ENCODE measurements around the gene RPS28. TPM values are rescaled to one million over a fixed set of nuclear protein-coding genes. Genes with fewer than 3 reads are reported as not detected.
"Not testable (repeated sequence)": the region's sequence is repeated elsewhere in the genome, so short reads cannot be mapped to it uniquely, and the experiment has no call there.

RPS28 gene
- total and polyA plus RNA-seq, 2 donors = 1,209 to 1,415 TPM

DNA sequence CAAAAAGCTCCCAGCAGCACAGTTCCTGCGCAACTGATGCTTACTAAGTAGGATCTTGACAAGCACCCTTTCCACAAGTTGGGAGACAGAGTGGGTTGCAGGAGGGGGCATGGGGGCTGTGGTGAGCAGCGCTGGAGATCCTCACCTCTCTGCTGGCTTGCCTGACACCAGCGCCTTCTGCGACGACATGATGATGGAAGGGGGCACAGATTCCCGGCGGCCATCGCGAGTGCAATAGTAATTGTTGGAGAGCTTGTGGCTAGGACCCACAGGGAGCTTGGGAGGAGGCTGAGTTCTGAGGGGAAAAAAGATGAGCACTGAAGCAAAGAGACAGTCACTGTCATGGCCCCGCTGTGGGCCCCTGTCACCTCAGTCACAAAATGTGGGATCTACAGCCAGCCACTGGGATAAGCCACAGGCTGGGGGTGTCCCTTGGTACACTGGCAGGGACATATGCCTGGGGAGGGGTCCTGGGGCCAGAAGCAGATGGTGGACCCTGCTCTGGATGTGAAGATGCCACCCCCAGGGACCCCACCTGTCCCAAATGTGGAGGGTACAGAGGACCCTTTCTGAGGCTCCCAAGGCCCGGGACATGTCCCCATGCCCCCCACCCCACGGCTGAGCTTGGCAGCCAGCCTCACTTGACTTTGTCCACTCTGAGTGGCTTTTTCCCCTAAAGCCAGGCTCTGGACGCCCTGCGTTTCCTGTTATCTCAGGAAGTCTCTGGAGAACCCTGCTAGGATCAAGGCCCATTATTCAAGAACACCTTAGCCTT, 4.8 kb upstream of the RPS28 start:
- H3K4me1 ChIP-seq (ENCODE audit: control insufficient read depth in 2 of 2, insufficient read depth in 2 of 2, low read length in 2 of 2) = peaks cover 5 to 24% of the 10 kb centered on the region in 2 donors
- H3K4me3 ChIP-seq (ENCODE audit: low read length in 2 of 2) = no peak overlapping the region
- no peak for DNase-seq (ENCODE audit: low read depth in 6 of 9, low spot score in 9 of 9)
- H3K9me3 ChIP-seq (ENCODE audit: control insufficient read depth in 2 of 2, insufficient read depth in 1 of 2, low read length in 1 of 2) = no peaks in the 10 kb centered on the region
- no peak overlapping the region for H3K27ac ChIP-seq (ENCODE audit: low read depth in 1 of 2, low read length in 1 of 2)
- H3K27me3 ChIP-seq (ENCODE audit: control insufficient read depth in 2 of 2, insufficient read depth in 1 of 2, low read length in 1 of 2) = no peaks in the 10 kb centered on the region
- H3K36me3 ChIP-seq (ENCODE audit: control insufficient read depth in 2 of 2, insufficient read depth in 2 of 2, low read length in 1 of 2) = peaks cover 41 to 45% of the 10 kb centered on the region in 2 donors
- 93% methylated on average over 14 of the region's 14 CpGs for WGBS

- not testable (repeated sequence) for DNase-seq (ENCODE audit: low read depth in 6 of 9, low spot score in 9 of 9); H3K27me3 ChIP-seq (ENCODE audit: control insufficient read depth in 2 of 2, insufficient read depth in 1 of 2, low read length in 1 of 2); H3K4me3 ChIP-seq (ENCODE audit: low read length in 2 of 2); H3K9me3 ChIP-seq (ENCODE audit: control insufficient read depth in 2 of 2, insufficient read depth in 1 of 2, low read length in 1 of 2); H3K27ac ChIP-seq (ENCODE audit: low read depth in 1 of 2, low read length in 1 of 2)
- 94% methylated on average over 9 of the region's 9 CpGs for WGBS
- peaks cover 35 to 43% of the 10 kb centered on the region in 2 donors for H3K36me3 ChIP-seq (ENCODE audit: control insufficient read depth in 2 of 2, insufficient read depth in 2 of 2, low read length in 1 of 2)
- peaks cover 15 to 37% of the 10 kb centered on the region in 2 donors for H3K4me1 ChIP-seq (ENCODE audit: control insufficient read depth in 2 of 2, insufficient read depth in 2 of 2, low read length in 2 of 2)
Observed at GRCh38 chr19:8318835-8319234, 2.5 kb upstream of the RPS28 start.

DNA sequence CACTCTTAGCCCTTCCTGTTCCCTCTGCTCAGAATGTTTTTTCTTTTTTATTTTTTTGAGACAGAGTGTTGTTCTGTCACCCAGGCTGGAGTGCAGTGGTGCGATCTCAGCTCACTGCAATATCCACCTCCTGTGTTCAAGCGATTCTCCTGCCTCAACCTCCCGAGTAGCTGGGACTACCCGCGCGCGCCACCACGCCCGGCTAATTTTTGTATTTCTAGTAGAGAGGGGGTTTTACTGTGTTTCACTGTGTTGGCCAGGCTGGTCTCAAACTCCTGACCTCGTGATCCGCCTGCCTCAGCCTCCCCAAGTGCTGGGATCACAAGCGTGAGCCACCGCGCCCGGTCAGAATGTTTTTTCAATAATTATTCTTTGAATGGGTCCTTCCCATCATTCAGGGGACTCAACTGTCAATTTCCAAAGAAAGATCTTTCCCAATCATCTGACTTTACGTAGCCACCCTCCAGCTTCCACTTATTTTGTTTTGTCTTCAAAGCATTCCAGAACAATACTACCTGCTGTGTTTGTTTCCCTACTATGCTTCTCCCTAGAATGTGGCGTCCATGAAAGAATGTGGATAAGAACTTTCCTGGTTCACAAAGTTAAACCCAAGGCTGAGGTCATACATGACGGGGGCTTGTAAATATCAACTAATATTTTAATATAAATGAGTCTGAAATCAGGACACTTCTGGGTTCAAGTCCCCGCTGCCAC, 1.3 kb upstream of the RPS28 start:
- H3K36me3 ChIP-seq (ENCODE audit: control insufficient read depth in 2 of 2, insufficient read depth in 2 of 2, low read length in 1 of 2) = peaks cover 40 to 44% of the 10 kb centered on the region in 2 donors
- peaks cover 15 to 37% of the 10 kb centered on the region in 2 donors for H3K4me1 ChIP-seq (ENCODE audit: control insufficient read depth in 2 of 2, insufficient read depth in 2 of 2, low read length in 2 of 2)
- H3K27me3 ChIP-seq (ENCODE audit: control insufficient read depth in 2 of 2, insufficient read depth in 1 of 2, low read length in 1 of 2) = no peaks in the 10 kb centered on the region
- 95% methylated on average over 19 of the region's 19 CpGs for WGBS
- peak overlapping the region in 1 of 2 donors; percentile 92 for H3K27ac ChIP-seq (ENCODE audit: low read depth in 1 of 2, low read length in 1 of 2)
- no peak for DNase-seq (ENCODE audit: low read depth in 6 of 9, low spot score in 9 of 9)
- peaks cover 0 to 4% of the 10 kb centered on the region in 2 donors for H3K9me3 ChIP-seq (ENCODE audit: control insufficient read depth in 2 of 2, insufficient read depth in 1 of 2, low read length in 1 of 2)
- H3K4me3 ChIP-seq (ENCODE audit: low read length in 2 of 2) = peak overlapping the region; percentile 85 to 95

- Histone ChIP-seq H3K27ac (ENCODE audit: low read depth in 1 of 2, low read length in 1 of 2) (peak overlapping the region; percentile 92), H3K27me3 (ENCODE audit: control insufficient read depth in 2 of 2, insufficient read depth in 1 of 2, low read length in 1 of 2) (no peaks in the 10 kb centered on the region), H3K4me1 (ENCODE audit: control insufficient read depth in 2 of 2, insufficient read depth in 2 of 2, low read length in 2 of 2) (peaks cover 15 to 37% of the 10 kb centered on the region in 2 donors), H3K4me3 (ENCODE audit: low read length in 2 of 2) (peak overlapping the region; percentile 85 to 95), H3K36me3 (ENCODE audit: control insufficient read depth in 2 of 2, insufficient read depth in 2 of 2, low read length in 1 of 2) (peaks cover 34 to 37% of the 10 kb centered on the region in 2 donors), H3K9me3 (ENCODE audit: control insufficient read depth in 2 of 2, insufficient read depth in 1 of 2, low read length in 1 of 2) (peaks cover 0 to 4% of the 10 kb centered on the region in 2 donors)
- DNase-seq (ENCODE audit: low read depth in 6 of 9, low spot score in 9 of 9) = peak in 1 of 9 donors; percentile 32
- 5% methylated on average over 16 of the region's 16 CpGs for WGBS
Observed at GRCh38 chr19:8320564-8321066, 681 bp upstream of the RPS28 start.

DNA sequence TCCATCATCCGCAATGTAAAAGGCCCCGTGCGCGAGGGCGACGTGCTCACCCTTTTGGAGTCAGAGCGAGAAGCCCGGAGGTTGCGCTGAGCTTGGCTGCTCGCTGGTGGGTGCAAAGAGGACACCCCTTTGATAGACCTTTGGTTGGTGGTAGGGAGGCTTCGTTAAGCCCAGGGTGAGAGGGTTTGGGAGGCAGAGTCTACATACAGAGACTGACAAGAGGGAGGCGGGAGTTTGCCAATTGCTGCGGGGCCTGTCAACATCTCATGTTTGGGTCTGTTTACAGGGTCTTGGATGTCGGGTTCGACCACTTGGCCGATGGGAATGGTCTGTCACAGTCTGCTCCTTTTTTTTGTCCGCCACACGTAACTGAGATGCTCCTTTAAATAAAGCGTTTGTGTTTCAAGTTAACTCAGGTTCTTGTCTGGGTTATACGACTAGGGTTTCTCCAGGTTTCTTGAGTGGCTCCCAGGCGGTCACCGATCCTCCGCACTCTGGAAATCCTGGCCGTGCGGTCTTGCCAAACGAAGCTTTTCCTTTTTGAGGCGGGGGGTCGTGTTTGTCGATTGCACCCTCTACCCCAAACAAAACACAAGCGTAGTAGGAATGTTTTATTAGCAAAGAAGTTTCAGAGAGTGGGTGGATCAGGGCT, 816 bp downstream of the RPS28 start:
- no peak for DNase-seq (ENCODE audit: low read depth in 6 of 9, low spot score in 9 of 9)
- H3K27me3 ChIP-seq (ENCODE audit: control insufficient read depth in 2 of 2, insufficient read depth in 1 of 2, low read length in 1 of 2) = no peaks in the 10 kb centered on the region
- H3K4me1 ChIP-seq (ENCODE audit: control insufficient read depth in 2 of 2, insufficient read depth in 2 of 2, low read length in 2 of 2) = peaks cover 15 to 30% of the 10 kb centered on the region in 2 donors
- H3K9me3 ChIP-seq (ENCODE audit: control insufficient read depth in 2 of 2, insufficient read depth in 1 of 2, low read length in 1 of 2) = peaks cover 2 to 4% of the 10 kb centered on the region in 2 donors
- 39% methylated on average over 30 of the region's 30 CpGs for WGBS
- H3K4me3 ChIP-seq (ENCODE audit: low read length in 2 of 2) = peak overlapping the region; percentile 85 to 95
- H3K27ac ChIP-seq (ENCODE audit: low read depth in 1 of 2, low read length in 1 of 2) = peak overlapping the region in 1 of 2 donors; percentile 68
- peaks cover 21 to 26% of the 10 kb centered on the region in 2 donors for H3K36me3 ChIP-seq (ENCODE audit: control insufficient read depth in 2 of 2, insufficient read depth in 2 of 2, low read length in 1 of 2)

- Histone ChIP-seq H3K27ac (ENCODE audit: low read depth in 1 of 2, low read length in 1 of 2) (no peak overlapping the region), H3K4me1 (ENCODE audit: control insufficient read depth in 2 of 2, insufficient read depth in 2 of 2, low read length in 2 of 2) (peaks cover 15 to 28% of the 10 kb centered on the region in 2 donors), H3K27me3 (ENCODE audit: control insufficient read depth in 2 of 2, insufficient read depth in 1 of 2, low read length in 1 of 2) (peaks cover 0 to under 1% of the 10 kb centered on the region in 2 donors), H3K4me3 (ENCODE audit: low read length in 2 of 2) (peak overlapping the region; percentile 85 to 95), H3K9me3 (ENCODE audit: control insufficient read depth in 2 of 2, insufficient read depth in 1 of 2, low read length in 1 of 2) (peaks cover 2 to 4% of the 10 kb centered on the region in 2 donors), H3K36me3 (ENCODE audit: control insufficient read depth in 2 of 2, insufficient read depth in 2 of 2, low read length in 1 of 2) (peaks cover 21 to 24% of the 10 kb centered on the region in 2 donors)
- no peak for DNase-seq (ENCODE audit: low read depth in 6 of 9, low spot score in 9 of 9)
- WGBS = 93% methylated on average over 7 of the region's 7 CpGs
Observed at GRCh38 chr19:8322638-8322997, 1.3 kb downstream of the RPS28 start.

- Histone ChIP-seq H3K36me3 (ENCODE audit: control insufficient read depth in 2 of 2, insufficient read depth in 2 of 2, low read length in 1 of 2) (peaks cover 21 to 22% of the 10 kb centered on the region in 2 donors), H3K9me3 (ENCODE audit: control insufficient read depth in 2 of 2, insufficient read depth in 1 of 2, low read length in 1 of 2) (peaks cover 2 to 4% of the 10 kb centered on the region in 2 donors), H3K4me3 (ENCODE audit: low read length in 2 of 2) (no peak overlapping the region), H3K27ac (ENCODE audit: low read depth in 1 of 2, low read length in 1 of 2) (no peak overlapping the region), H3K4me1 (ENCODE audit: control insufficient read depth in 2 of 2, insufficient read depth in 2 of 2, low read length in 2 of 2) (peaks cover 15 to 28% of the 10 kb centered on the region in 2 donors), H3K27me3 (ENCODE audit: control insufficient read depth in 2 of 2, insufficient read depth in 1 of 2, low read length in 1 of 2) (peaks cover 0 to 9% of the 10 kb centered on the region in 2 donors)
- 98% methylated on average over 1 of the region's 1 CpG for WGBS
- no peak for DNase-seq (ENCODE audit: low read depth in 6 of 9, low spot score in 9 of 9)
Observed at GRCh38 chr19:8323781-8324185, 2.5 kb downstream of the RPS28 start.

DNA sequence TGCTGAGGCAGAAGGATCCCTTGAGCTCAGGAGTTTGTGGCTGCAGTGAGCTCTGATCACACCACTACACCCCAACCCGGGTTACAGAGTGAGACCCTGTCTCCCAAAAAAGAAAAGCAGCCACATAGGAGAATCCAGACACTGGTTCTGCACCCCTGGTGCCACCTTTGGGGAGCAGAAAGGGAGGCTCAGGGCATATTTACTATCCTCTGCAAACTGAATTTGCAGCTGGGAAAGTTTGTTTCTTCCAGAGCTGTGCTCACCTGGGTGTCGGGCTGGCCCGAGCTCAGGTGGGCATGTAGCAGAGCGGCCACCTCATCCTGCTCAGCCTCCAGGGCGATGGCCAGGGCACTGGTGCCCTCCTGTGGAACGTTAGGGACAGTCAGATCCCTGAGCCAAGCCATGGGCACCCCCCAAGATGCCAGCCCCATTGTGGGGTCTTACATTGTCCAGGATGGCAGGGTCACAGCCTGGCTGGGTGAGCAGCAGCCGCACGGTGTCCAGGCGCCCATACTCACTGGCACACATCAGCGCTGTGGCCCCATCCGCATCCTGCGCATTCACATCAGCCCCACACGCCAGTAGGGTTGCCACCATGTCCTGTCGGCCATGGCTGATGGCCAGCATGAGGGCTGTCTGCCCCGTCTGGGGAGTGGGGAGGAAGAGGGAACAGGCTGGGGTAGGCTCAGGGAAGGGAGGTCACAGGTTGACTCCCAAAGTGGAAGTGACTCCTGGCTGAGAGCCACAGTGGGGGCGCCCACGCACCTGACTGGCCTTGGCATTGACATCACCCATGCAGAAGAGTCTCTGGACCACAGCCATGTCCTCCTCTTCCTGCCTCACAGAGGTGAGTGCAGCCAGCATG, 3.1 kb downstream of the RPS28 start:
- H3K4me3 ChIP-seq (ENCODE audit: low read length in 2 of 2) = no peak overlapping the region
- H3K27ac ChIP-seq (ENCODE audit: low read depth in 1 of 2, low read length in 1 of 2) = no peak overlapping the region
- peaks cover 2 to 4% of the 10 kb centered on the region in 2 donors for H3K9me3 ChIP-seq (ENCODE audit: control insufficient read depth in 2 of 2, insufficient read depth in 1 of 2, low read length in 1 of 2)
- peaks cover 0 to 10% of the 10 kb centered on the region in 2 donors for H3K27me3 ChIP-seq (ENCODE audit: control insufficient read depth in 2 of 2, insufficient read depth in 1 of 2, low read length in 1 of 2)
- H3K36me3 ChIP-seq (ENCODE audit: control insufficient read depth in 2 of 2, insufficient read depth in 2 of 2, low read length in 1 of 2) = peaks cover 21 to 22% of the 10 kb centered on the region in 2 donors
- no peak for DNase-seq (ENCODE audit: low read depth in 6 of 9, low spot score in 9 of 9)
- WGBS = 92% methylated on average over 17 of the region's 17 CpGs
- H3K4me1 ChIP-seq (ENCODE audit: control insufficient read depth in 2 of 2, insufficient read depth in 2 of 2, low read length in 2 of 2) = peaks cover 15 to 25% of the 10 kb centered on the region in 2 donors

Measured in thymus (tissue), 11 donors.